ENCODE measurements around the gene SFTPD.

The SFTPD gene

DNA sequence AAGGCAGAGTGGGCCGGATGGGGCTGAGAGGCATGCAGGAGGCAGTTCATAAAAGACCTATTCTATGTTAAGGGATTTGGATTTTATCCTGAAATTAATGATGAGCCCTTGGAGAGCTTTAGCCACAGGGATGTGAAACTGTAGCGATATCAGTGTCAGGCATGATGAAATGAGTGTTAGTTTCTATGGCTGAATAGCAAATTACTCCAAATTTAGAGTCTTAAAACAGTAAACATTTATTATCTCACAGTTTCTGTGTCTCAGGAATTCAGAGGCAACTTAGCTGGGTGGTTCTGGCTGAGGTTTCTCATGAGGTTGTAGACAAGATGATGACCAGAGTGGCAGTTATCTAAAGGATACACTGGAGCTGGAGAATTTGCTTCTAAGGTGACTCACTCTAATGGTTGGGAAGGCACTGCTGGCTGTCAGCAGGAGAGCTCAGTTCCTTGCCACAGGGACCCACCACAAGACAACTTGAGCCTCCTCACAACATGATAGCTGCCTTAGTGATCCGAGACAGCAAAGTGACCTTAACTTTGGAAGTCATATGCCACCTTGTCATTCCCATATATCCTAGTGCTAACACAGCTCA is 36.7 kb upstream of the SFTPD start:
- no peaks in the 10 kb centered on the region for H3K9me3 ChIP-seq (ENCODE audit: control insufficient read depth, insufficient read depth, low read length)
- no peak overlapping the region for H3K27ac ChIP-seq (ENCODE audit: low read depth, low read length)
- H3K4me1 ChIP-seq (ENCODE audit: control insufficient read depth, low read length), result no peaks in the 10 kb centered on the region
- no peak overlapping the region for H3K4me3 ChIP-seq (ENCODE audit: low read length)
- TF ChIP-seq, protein P1, sequence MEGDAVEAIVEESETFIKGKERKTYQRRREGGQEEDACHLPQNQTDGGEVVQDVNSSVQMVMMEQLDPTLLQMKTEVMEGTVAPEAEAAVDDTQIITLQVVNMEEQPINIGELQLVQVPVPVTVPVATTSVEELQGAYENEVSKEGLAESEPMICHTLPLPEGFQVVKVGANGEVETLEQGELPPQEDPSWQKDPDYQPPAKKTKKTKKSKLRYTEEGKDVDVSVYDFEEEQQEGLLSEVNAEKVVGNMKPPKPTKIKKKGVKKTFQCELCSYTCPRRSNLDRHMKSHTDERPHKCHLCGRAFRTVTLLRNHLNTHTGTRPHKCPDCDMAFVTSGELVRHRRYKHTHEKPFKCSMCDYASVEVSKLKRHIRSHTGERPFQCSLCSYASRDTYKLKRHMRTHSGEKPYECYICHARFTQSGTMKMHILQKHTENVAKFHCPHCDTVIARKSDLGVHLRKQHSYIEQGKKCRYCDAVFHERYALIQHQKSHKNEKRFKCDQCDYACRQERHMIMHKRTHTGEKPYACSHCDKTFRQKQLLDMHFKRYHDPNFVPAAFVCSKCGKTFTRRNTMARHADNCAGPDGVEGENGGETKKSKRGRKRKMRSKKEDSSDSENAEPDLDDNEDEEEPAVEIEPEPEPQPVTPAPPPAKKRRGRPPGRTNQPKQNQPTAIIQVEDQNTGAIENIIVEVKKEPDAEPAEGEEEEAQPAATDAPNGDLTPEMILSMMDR (IDR thresholded peaks at IDR 0.05; ENCODE audit: low read depth, low read length, poor library complexity, severe bottlenecking), result no peak
- TF ChIP-seq EZH2phosphoT487 (IDR thresholded peaks at IDR 0.05; ENCODE audit: borderline replicate concordance, low read length), result no peak
- H3F3A ChIP-seq (ENCODE audit: control insufficient read depth, insufficient read depth), result no peaks in the 10 kb centered on the region
- peaks cover 23% of the 10 kb centered on the region for H3K27me3 ChIP-seq (ENCODE audit: control insufficient read depth, low read length)
- H3K9me2 ChIP-seq (replicated peaks; ENCODE audit: control insufficient read depth, low read length), result no peaks in the 10 kb centered on the region
- H3K79me2 ChIP-seq (ENCODE audit: control insufficient read depth, low read length), result no peaks in the 10 kb centered on the region
- no peaks in the 10 kb centered on the region for H4K20me1 ChIP-seq (ENCODE audit: control insufficient read depth, insufficient read depth, low read depth, low read length)
- no peaks in the 10 kb centered on the region for H3K36me3 ChIP-seq (ENCODE audit: control insufficient read depth, low read length)
- no peak overlapping the region for H3K4me2 ChIP-seq (ENCODE audit: low read length)

DNA sequence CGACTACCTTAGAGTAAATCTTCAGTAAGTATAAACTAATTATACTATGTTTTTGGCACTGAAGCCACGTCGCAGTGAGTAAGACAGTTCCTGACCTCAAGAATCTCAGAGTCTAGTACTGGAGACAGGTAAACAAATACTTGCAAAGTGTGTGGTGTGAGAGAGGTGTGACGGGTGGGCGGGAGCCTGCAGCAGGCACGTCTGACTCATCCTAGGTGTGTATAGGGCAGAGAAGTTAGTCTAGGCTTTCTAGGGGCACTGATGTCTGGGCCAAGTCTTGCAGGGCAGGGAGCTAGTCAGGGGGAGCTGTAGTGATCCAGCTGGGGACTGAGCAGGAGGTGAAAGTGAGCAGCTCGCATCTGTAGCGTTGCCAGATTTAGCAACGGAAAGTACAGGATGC is 35.9 kb upstream of the SFTPD start:
- H3K79me2 ChIP-seq (ENCODE audit: control insufficient read depth, low read length), result no peaks in the 10 kb centered on the region
- no peak overlapping the region for H3K4me3 ChIP-seq (ENCODE audit: low read length)
- H3K27ac ChIP-seq (ENCODE audit: low read depth, low read length), result no peak overlapping the region
- no peak for TF ChIP-seq EZH2phosphoT487 (IDR thresholded peaks at IDR 0.05; ENCODE audit: borderline replicate concordance, low read length)
- TF ChIP-seq, protein P1 (IDR thresholded peaks at IDR 0.05; ENCODE audit: low read depth, low read length, poor library complexity, severe bottlenecking), result no peak
- H3K27me3 ChIP-seq (ENCODE audit: control insufficient read depth, low read length), result peaks cover 28% of the 10 kb centered on the region
- H3K9me2 ChIP-seq (replicated peaks; ENCODE audit: control insufficient read depth, low read length), result no peaks in the 10 kb centered on the region
- no peaks in the 10 kb centered on the region for H3K36me3 ChIP-seq (ENCODE audit: control insufficient read depth, low read length)
- H3K4me1 ChIP-seq (ENCODE audit: control insufficient read depth, low read length), result no peaks in the 10 kb centered on the region
- H3K4me2 ChIP-seq (ENCODE audit: low read length), result no peak overlapping the region
- no peaks in the 10 kb centered on the region for H3F3A ChIP-seq (ENCODE audit: control insufficient read depth, insufficient read depth)
- H3K9me3 ChIP-seq (ENCODE audit: control insufficient read depth, insufficient read depth, low read length), result no peaks in the 10 kb centered on the region
- no peaks in the 10 kb centered on the region for H4K20me1 ChIP-seq (ENCODE audit: control insufficient read depth, insufficient read depth, low read depth, low read length)

DNA sequence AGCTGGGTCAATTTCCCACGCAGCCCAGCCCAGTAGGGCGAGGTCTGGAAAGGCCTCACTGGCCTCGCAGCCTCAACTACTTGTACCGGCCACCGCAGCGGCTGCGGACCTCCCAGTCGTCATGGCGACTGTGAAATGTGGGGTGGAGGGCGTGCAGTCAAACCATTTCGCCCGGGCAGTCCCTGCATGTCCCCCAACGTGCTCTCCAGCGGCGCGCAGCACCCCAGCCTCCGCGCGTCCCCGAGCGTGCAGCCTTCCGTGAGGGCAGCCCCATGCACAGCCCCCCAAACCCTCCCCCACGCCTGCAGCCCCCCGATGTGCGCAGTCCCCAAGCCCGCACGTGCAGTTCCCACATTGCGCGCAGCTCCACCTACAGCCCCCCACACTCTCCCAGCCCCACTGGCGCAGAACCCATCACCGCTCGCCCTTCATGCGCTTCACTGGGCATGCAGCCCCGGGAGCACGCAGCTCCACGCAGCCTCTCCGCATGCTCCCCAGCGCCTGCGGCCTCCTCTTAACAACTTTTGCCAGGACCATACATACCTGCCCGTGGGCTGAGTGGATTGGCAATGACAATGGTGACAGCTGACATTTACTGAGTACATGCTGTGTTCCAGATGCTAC is 34.5 kb upstream of the SFTPD start:
- peaks cover 34% of the 10 kb centered on the region for H3K27me3 ChIP-seq (ENCODE audit: control insufficient read depth, low read length)
- H3K79me2 ChIP-seq (ENCODE audit: control insufficient read depth, low read length), result no peaks in the 10 kb centered on the region

More for the DNA sequence above, 34.5 kb upstream of the SFTPD start:
- H3K4me2 ChIP-seq (ENCODE audit: low read length), result no peak overlapping the region
- no peaks in the 10 kb centered on the region for H3K9me2 ChIP-seq (replicated peaks; ENCODE audit: control insufficient read depth, low read length)
- no peaks in the 10 kb centered on the region for H3K9me3 ChIP-seq (ENCODE audit: control insufficient read depth, insufficient read depth, low read length)
- no peaks in the 10 kb centered on the region for H3K4me1 ChIP-seq (ENCODE audit: control insufficient read depth, low read length)
- no peak overlapping the region for H3K4me3 ChIP-seq (ENCODE audit: low read length)
- TF ChIP-seq EZH2phosphoT487 (IDR thresholded peaks at IDR 0.05; ENCODE audit: borderline replicate concordance, low read length), result no peak
- TF ChIP-seq, protein P1 (IDR thresholded peaks at IDR 0.05; ENCODE audit: low read depth, low read length, poor library complexity, severe bottlenecking), result no peak
- no peak overlapping the region for H3K27ac ChIP-seq (ENCODE audit: low read depth, low read length)
- H3K36me3 ChIP-seq (ENCODE audit: control insufficient read depth, low read length), result no peaks in the 10 kb centered on the region
- H4K20me1 ChIP-seq (ENCODE audit: control insufficient read depth, insufficient read depth, low read depth, low read length), result no peaks in the 10 kb centered on the region
- no peaks in the 10 kb centered on the region for H3F3A ChIP-seq (ENCODE audit: control insufficient read depth, insufficient read depth)
